ENCODE results near the gene DAPL1.
A peak's percentile ranks its signal among the peaks of the same experiment; 100 is the strongest.

The DAPL1 gene

GRCh38 chr2:158808426-158808825, 13.3 kb downstream of the DAPL1 start:
- Histone ChIP-seq H3K27ac (ENCODE audit: low read length, poor library complexity, severe bottlenecking) (no peak overlapping the region), H3K23ac (ENCODE audit: low read length in 2 of 2) (no peak overlapping the region), H3K14ac (ENCODE audit: low read length in 2 of 2) (no peak overlapping the region), H3K4me2 (ENCODE audit: low read length, poor library complexity, severe bottlenecking) (no peak overlapping the region), H3K9me3 (ENCODE audit: control insufficient read depth, low read length) (no peaks in the 10 kb centered on the region), H3K4me1 (ENCODE audit: control insufficient read depth, insufficient read depth, low read depth, low read length) (peaks cover 3% of the 10 kb centered on the region), H2AK5ac (ENCODE audit: low read length, severe bottlenecking) (no peak overlapping the region), H3K9ac (ENCODE audit: low read length) (no peak overlapping the region), H2BK5ac (ENCODE audit: low read depth, low read length, poor library complexity, severe bottlenecking) (no peak overlapping the region), H2BK120ac (ENCODE audit: low read depth, low read length) (no peak overlapping the region), H4K8ac (ENCODE audit: low read length) (no peak overlapping the region), H2AFZ (ENCODE audit: low read depth, low read length) (no peak overlapping the region), H3K79me1 (replicated peaks; ENCODE audit: low read length, poor library complexity, severe bottlenecking) (no peaks in the 10 kb centered on the region), H2BK12ac (ENCODE audit: low read length in 2 of 2) (no peak overlapping the region), H3K18ac (ENCODE audit: low read depth in 1 of 2, low read length in 2 of 2) (no peak overlapping the region), H3K4me3 (ENCODE audit: insufficient read depth in 1 of 2, low read depth in 1 of 2, low read length in 2 of 2) (no peak overlapping the region), H2BK15ac (ENCODE audit: low read depth, poor library complexity, severe bottlenecking) (no peak overlapping the region), H3K4ac (ENCODE audit: low read depth in 1 of 2, low read length in 2 of 2) (no peak overlapping the region), H4K91ac (ENCODE audit: low read length) (no peak overlapping the region), H3K27me3 (ENCODE audit: control insufficient read depth in 1 of 2, insufficient read depth in 1 of 2, low read length in 2 of 2) (peaks cover 0 to 4% of the 10 kb centered on the region in 2 experiments), H3K36me3 (ENCODE audit: control insufficient read depth in 1 of 2, insufficient read depth in 2 of 2, low read depth in 1 of 2, low read length in 2 of 2) (no peaks in the 10 kb centered on the region)
- DNase-seq = no peak
- WGBS = 96% methylated on average over 2 of the region's 3 CpGs

GRCh38 chr2:158809816-158810215, 14.7 kb downstream of the DAPL1 start:
- no peak overlapping the region for H3K14ac ChIP-seq (ENCODE audit: low read length in 2 of 2)
- H2AFZ ChIP-seq (ENCODE audit: low read depth, low read length) = no peak overlapping the region
- no peak overlapping the region for H3K4me2 ChIP-seq (ENCODE audit: low read length, poor library complexity, severe bottlenecking)
- H3K4ac ChIP-seq (ENCODE audit: low read depth in 1 of 2, low read length in 2 of 2) = no peak overlapping the region
- H3K4me3 ChIP-seq (ENCODE audit: insufficient read depth in 1 of 2, low read depth in 1 of 2, low read length in 2 of 2) = no peak overlapping the region
- H3K18ac ChIP-seq (ENCODE audit: low read depth in 1 of 2, low read length in 2 of 2) = no peak overlapping the region
- H3K4me1 ChIP-seq (ENCODE audit: control insufficient read depth, insufficient read depth, low read depth, low read length) = peaks cover 3% of the 10 kb centered on the region
- no peak overlapping the region for H4K8ac ChIP-seq (ENCODE audit: low read length)
- no peak overlapping the region for H3K9ac ChIP-seq (ENCODE audit: low read length)
- H4K91ac ChIP-seq (ENCODE audit: low read length) = no peak overlapping the region
- H3K23ac ChIP-seq (ENCODE audit: low read length in 2 of 2) = no peak overlapping the region
- no peak overlapping the region for H3K27ac ChIP-seq (ENCODE audit: low read length, poor library complexity, severe bottlenecking)
- H3K79me1 ChIP-seq (replicated peaks; ENCODE audit: low read length, poor library complexity, severe bottlenecking) = no peaks in the 10 kb centered on the region
- no peak for DNase-seq
- no peaks in the 10 kb centered on the region for H3K9me3 ChIP-seq (ENCODE audit: control insufficient read depth, low read length)
- no peak overlapping the region for H2BK12ac ChIP-seq (ENCODE audit: low read length in 2 of 2)
- no peak overlapping the region for H2BK15ac ChIP-seq (ENCODE audit: low read depth, poor library complexity, severe bottlenecking)
- H2BK5ac ChIP-seq (ENCODE audit: low read depth, low read length, poor library complexity, severe bottlenecking) = no peak overlapping the region
- WGBS = 90% methylated on average over 2 of the region's 4 CpGs
- no peaks in the 10 kb centered on the region for H3K36me3 ChIP-seq (ENCODE audit: control insufficient read depth in 1 of 2, insufficient read depth in 2 of 2, low read depth in 1 of 2, low read length in 2 of 2)
- peaks cover 0 to 4% of the 10 kb centered on the region in 2 experiments for H3K27me3 ChIP-seq (ENCODE audit: control insufficient read depth in 1 of 2, insufficient read depth in 1 of 2, low read length in 2 of 2)
- H2BK120ac ChIP-seq (ENCODE audit: low read depth, low read length) = no peak overlapping the region
- no peak overlapping the region for H2AK5ac ChIP-seq (ENCODE audit: low read length, severe bottlenecking)

- H3K9ac ChIP-seq (ENCODE audit: low read length) = peak overlapping the region; percentile 15
- 81% methylated on average over 5 of the region's 6 CpGs for WGBS
Measured at GRCh38 chr2:158810731-158811460, 15.8 kb downstream of the DAPL1 start.

DNA sequence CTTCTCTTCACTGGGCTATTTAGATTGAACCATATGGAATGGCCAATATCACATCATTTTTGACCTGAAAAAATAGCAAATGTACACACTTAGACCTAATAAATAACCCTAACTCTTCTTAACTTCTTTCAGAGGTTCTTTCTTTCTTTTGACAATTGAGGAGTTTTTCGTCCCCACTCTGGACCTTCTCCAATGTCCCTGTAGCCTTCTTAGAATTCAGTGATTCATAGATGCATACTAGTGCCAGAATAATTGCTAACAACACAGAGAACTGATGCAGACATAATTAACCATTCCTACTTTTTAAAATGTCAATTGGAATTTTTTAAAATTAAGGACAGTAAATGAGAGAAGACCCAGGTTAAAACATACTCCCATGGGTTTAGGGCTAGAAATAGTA, 20.0 kb downstream of the DAPL1 start:
- Histone ChIP-seq H3K23ac (ENCODE audit: low read length in 2 of 2) (no peak overlapping the region), H3K27me3 (ENCODE audit: control insufficient read depth in 1 of 2, insufficient read depth in 1 of 2, low read length in 2 of 2) (no peaks in the 10 kb centered on the region), H3K9ac (ENCODE audit: low read length) (no peak overlapping the region), H2BK15ac (ENCODE audit: low read depth, poor library complexity, severe bottlenecking) (no peak overlapping the region), H3K9me3 (ENCODE audit: control insufficient read depth, low read length) (no peaks in the 10 kb centered on the region), H2AFZ (ENCODE audit: low read depth, low read length) (no peak overlapping the region), H2BK12ac (ENCODE audit: low read length in 2 of 2) (no peak overlapping the region), H3K27ac (ENCODE audit: low read length, poor library complexity, severe bottlenecking) (no peak overlapping the region), H3K4ac (ENCODE audit: low read depth in 1 of 2, low read length in 2 of 2) (no peak overlapping the region), H2AK5ac (ENCODE audit: low read length, severe bottlenecking) (no peak overlapping the region), H2BK120ac (ENCODE audit: low read depth, low read length) (no peak overlapping the region), H3K18ac (ENCODE audit: low read depth in 1 of 2, low read length in 2 of 2) (no peak overlapping the region), H3K4me1 (ENCODE audit: control insufficient read depth, insufficient read depth, low read depth, low read length) (peaks cover 4% of the 10 kb centered on the region), H4K8ac (ENCODE audit: low read length) (no peak overlapping the region), H4K91ac (ENCODE audit: low read length) (no peak overlapping the region), H2BK5ac (ENCODE audit: low read depth, low read length, poor library complexity, severe bottlenecking) (no peak overlapping the region), H3K36me3 (ENCODE audit: control insufficient read depth in 1 of 2, insufficient read depth in 2 of 2, low read depth in 1 of 2, low read length in 2 of 2) (no peaks in the 10 kb centered on the region), H3K14ac (ENCODE audit: low read length in 2 of 2) (no peak overlapping the region), H3K79me1 (replicated peaks; ENCODE audit: low read length, poor library complexity, severe bottlenecking) (no peaks in the 10 kb centered on the region), H3K4me2 (ENCODE audit: low read length, poor library complexity, severe bottlenecking) (no peak overlapping the region), H3K4me3 (ENCODE audit: insufficient read depth in 1 of 2, low read depth in 1 of 2, low read length in 2 of 2) (no peak overlapping the region)
- DNase-seq = no peak
- 100% methylated on average over 1 of the region's 1 CpG for WGBS

More at GRCh38 chr2:158810731-158811460, 15.8 kb downstream of the DAPL1 start:
- no peak overlapping the region for H4K91ac ChIP-seq (ENCODE audit: low read length)
- DNase-seq = no peak
- H3K27me3 ChIP-seq (ENCODE audit: control insufficient read depth in 1 of 2, insufficient read depth in 1 of 2, low read length in 2 of 2) = no peaks in the 10 kb centered on the region
- H3K23ac ChIP-seq (ENCODE audit: low read length in 2 of 2) = no peak overlapping the region
- no peak overlapping the region for H2AFZ ChIP-seq (ENCODE audit: low read depth, low read length)
- H3K27ac ChIP-seq (ENCODE audit: low read length, poor library complexity, severe bottlenecking) = no peak overlapping the region
- H3K36me3 ChIP-seq (ENCODE audit: control insufficient read depth in 1 of 2, insufficient read depth in 2 of 2, low read depth in 1 of 2, low read length in 2 of 2) = no peaks in the 10 kb centered on the region
- no peak overlapping the region for H2BK5ac ChIP-seq (ENCODE audit: low read depth, low read length, poor library complexity, severe bottlenecking)
- no peak overlapping the region for H3K14ac ChIP-seq (ENCODE audit: low read length in 2 of 2)
- H3K4me3 ChIP-seq (ENCODE audit: insufficient read depth in 1 of 2, low read depth in 1 of 2, low read length in 2 of 2) = peak overlapping the region in 1 of 2 experiments; percentile 17
- no peak overlapping the region for H2BK15ac ChIP-seq (ENCODE audit: low read depth, poor library complexity, severe bottlenecking)
- H4K8ac ChIP-seq (ENCODE audit: low read length) = no peak overlapping the region
- H3K4me2 ChIP-seq (ENCODE audit: low read length, poor library complexity, severe bottlenecking) = no peak overlapping the region
- peaks cover 3% of the 10 kb centered on the region for H3K4me1 ChIP-seq (ENCODE audit: control insufficient read depth, insufficient read depth, low read depth, low read length)
- no peak overlapping the region for H2BK120ac ChIP-seq (ENCODE audit: low read depth, low read length)
- no peak overlapping the region for H2AK5ac ChIP-seq (ENCODE audit: low read length, severe bottlenecking)
- H3K9me3 ChIP-seq (ENCODE audit: control insufficient read depth, low read length) = no peaks in the 10 kb centered on the region
- H2BK12ac ChIP-seq (ENCODE audit: low read length in 2 of 2) = no peak overlapping the region
- H3K79me1 ChIP-seq (replicated peaks; ENCODE audit: low read length, poor library complexity, severe bottlenecking) = no peaks in the 10 kb centered on the region
- H3K18ac ChIP-seq (ENCODE audit: low read depth in 1 of 2, low read length in 2 of 2) = no peak overlapping the region
- H3K4ac ChIP-seq (ENCODE audit: low read depth in 1 of 2, low read length in 2 of 2) = no peak overlapping the region
